ENCODE data around the gene GRK7. TPM values are rescaled to one million over a fixed set of nuclear protein-coding genes. Genes with fewer than 3 reads are reported as not detected.

Gene GRK7
- total RNA-seq, 4 donors from 2014 or later = 0.12 to 0.46 TPM; not detected in 2

GRCh38 chr3:141725036-141725435, 38.2 kb upstream of the GRK7 start:
- ATAC-seq (ENCODE audit: low FRiP score) (no peak), DNase-seq (ENCODE audit: low spot score) (no peak)
- TF ChIP-seq CTCF (IDR thresholded peaks at IDR 0.05) = no peak

- ATAC-seq (ENCODE audit: low FRiP score) (no peak), DNase-seq (ENCODE audit: low spot score) (no peak)
- TF ChIP-seq CTCF (IDR thresholded peaks at IDR 0.05) = no peak
Measured at GRCh38 chr3:141726483-141726882, 36.7 kb upstream of the GRK7 start.

GRCh38 chr3:141728355-141728892, 34.8 kb upstream of the GRK7 start:
- no peak for TF ChIP-seq CTCF (IDR thresholded peaks at IDR 0.05)
- DNase-seq (ENCODE audit: low spot score) = no peak
- no peak for ATAC-seq (ENCODE audit: low FRiP score)

- DNase-seq (ENCODE audit: low spot score) = no peak
- no peak for ATAC-seq (ENCODE audit: low FRiP score)
- TF ChIP-seq CTCF (IDR thresholded peaks at IDR 0.05) = no peak
Measured at GRCh38 chr3:141729240-141729639, 34.0 kb upstream of the GRK7 start.

DNA sequence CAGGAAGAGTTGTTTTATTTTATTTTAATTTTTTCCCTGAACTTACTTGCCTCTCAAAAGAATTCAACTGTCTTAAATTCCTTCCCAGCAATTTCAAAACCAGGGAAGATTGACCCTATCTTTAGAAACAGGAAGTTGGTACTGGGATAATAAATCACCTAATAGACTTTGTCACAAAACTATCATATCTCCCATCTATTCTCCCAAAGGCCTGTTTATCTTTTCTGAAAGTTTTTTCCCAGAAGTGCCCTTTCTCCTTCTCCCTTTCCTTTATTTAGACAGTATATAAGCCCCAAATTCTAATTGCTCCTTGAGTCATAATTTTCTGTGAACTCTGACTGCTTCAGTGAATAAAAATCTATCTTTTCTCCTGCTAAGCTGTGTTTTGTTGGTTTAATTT, 28.0 kb upstream of the GRK7 start:
- no peak for ATAC-seq (ENCODE audit: low FRiP score)
- DNase-seq (ENCODE audit: low spot score) = no peak
- no peak for TF ChIP-seq CTCF (IDR thresholded peaks at IDR 0.05)

DNA sequence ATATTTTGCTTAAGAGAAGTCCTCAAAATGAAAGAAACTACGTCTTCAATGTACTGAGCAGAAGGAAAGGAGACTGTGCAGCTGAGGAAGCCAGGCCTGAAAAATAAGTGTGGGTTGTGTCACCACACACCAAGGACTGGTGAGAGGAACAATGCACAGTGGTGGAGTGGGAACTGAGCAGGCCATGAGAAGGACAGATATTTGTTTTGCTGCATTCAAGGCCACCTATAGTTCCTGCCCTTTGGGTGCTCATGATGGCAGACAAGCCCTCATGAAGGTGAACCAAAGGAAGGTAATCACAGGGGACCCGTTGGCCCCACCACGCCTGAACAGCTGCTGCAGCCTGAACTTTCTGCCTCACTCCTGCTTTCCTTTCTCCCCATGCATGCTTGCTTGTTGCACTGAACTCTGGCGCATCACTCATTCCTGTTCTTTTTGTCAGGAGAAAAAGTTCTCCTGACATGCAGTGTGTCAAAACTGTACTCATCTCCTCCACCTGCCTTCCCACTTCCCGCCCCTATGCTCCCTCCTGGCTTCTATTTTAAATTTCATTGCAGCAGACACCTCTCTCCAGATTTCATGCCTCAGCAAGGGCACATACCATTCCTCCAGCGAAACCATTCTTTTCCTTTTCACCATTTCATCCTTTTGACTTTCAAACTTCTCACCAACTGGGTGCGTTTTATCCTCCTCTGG, 27.3 kb upstream of the GRK7 start:
- TF ChIP-seq CTCF (IDR thresholded peaks at IDR 0.05) = no peak
- no peak for DNase-seq (ENCODE audit: low spot score)
- no peak for ATAC-seq (ENCODE audit: low FRiP score)

- no peak for ATAC-seq (ENCODE audit: low FRiP score)
- no peak for TF ChIP-seq CTCF (IDR thresholded peaks at IDR 0.05)
- no peak for DNase-seq (ENCODE audit: low spot score)
Measured at GRCh38 chr3:141737093-141737492, 26.1 kb upstream of the GRK7 start.

Measured in omental fat pad (tissue), 4 donors.